Loucy (cell line): ENCODE results near the gene SPDYC.

ENCODE experiments used
- CTCF ChIP-seq: fragments of 200-600 bp; sonication (generic); conservative IDR thresholded peaks from 2 replicates; pipeline ENCODE4 v1.5.1; 2014; ENCODE audit warnings: mild to moderate bottlenecking, antibody characterized with exemption, low read length
- EZH2phosphoT487 ChIP-seq: fragments of 200-600 bp; IDR thresholded peaks from 2 replicates; pipeline ENCODE4 v1.6.1; 2018; ENCODE audit warnings: antibody characterized with exemption, mild to moderate bottlenecking, moderate library complexity, borderline replicate concordance

- no peak for TF ChIP-seq CTCF
- TF ChIP-seq EZH2phosphoT487: no peak
Observed at GRCh38 chr11:65127473-65128181, 42.4 kb upstream of the SPDYC start.
